GM19025 (cell line): ENCODE data around the gene CABLES2.

ENCODE experiments used
- ATAC-seq: cut with Tn5 transposase; IDR thresholded peaks from one replicate; pipeline ENCODE4 v1.9.1; 2021; ENCODE audit warnings: mild to moderate bottlenecking, low read depth, moderate library complexity; ENCODE audit not compliant: unreplicated experiment

The CABLES2 gene

GRCh38 chr20:62407221-62407992 lies at the start of gene CABLES2:
CABLES2 (minus strand) TSS chr20:62407285; CDS start chr20:62407276, 9 bp downstream.
- peak; percentile 93 for ATAC-seq

GRCh38 chr20:62455929-62456328 lies 48.8 kb upstream of the CABLES2 start:
- no peak for ATAC-seq

GRCh38 chr20:62454904-62455636 lies 48.0 kb upstream of the CABLES2 start:
- ATAC-seq: no peak

GRCh38 chr20:62453186-62453808 lies 46.2 kb upstream of the CABLES2 start:
- ATAC-seq: no peak

- no peak for ATAC-seq
These were observed 45.5 kb upstream of the CABLES2 start for GRCh38 chr20:62452475-62453095.

- ATAC-seq: no peak
These were observed 44.9 kb upstream of the CABLES2 start for GRCh38 chr20:62451970-62452369.

GRCh38 chr20:62451156-62451767 lies 44.2 kb upstream of the CABLES2 start:
- ATAC-seq: no peak

- ATAC-seq: no peak
These were observed 43.0 kb upstream of the CABLES2 start for GRCh38 chr20:62449951-62450691.

- ATAC-seq: no peak
These were observed 41.7 kb upstream of the CABLES2 start for GRCh38 chr20:62448788-62449187.

GRCh38 chr20:62448038-62448437 lies 41.0 kb upstream of the CABLES2 start:
- no peak for ATAC-seq

GRCh38 chr20:62446888-62447869 lies 40.1 kb upstream of the CABLES2 start:
- ATAC-seq: no peak

- ATAC-seq: no peak
These were observed 39.4 kb upstream of the CABLES2 start for GRCh38 chr20:62446481-62446880.

- ATAC-seq: no peak
These were observed 38.7 kb upstream of the CABLES2 start for GRCh38 chr20:62445553-62446340.

GRCh38 chr20:62444286-62444685 lies 37.2 kb upstream of the CABLES2 start:
- ATAC-seq: no peak

GRCh38 chr20:62441987-62442539 lies 35.0 kb upstream of the CABLES2 start:
- no peak for ATAC-seq

GRCh38 chr20:62439218-62439617 lies 32.1 kb upstream of the CABLES2 start:
- ATAC-seq: no peak

GRCh38 chr20:62437927-62438326 lies 30.8 kb upstream of the CABLES2 start:
- no peak for ATAC-seq

- ATAC-seq: no peak
These were observed 30.4 kb upstream of the CABLES2 start for GRCh38 chr20:62437496-62437895.
